ENCODE measurements around the gene STK32B.
A peak's percentile ranks its signal among the peaks of the same experiment; 100 is the strongest.
"Not testable (repeated sequence)": the region's sequence is repeated elsewhere in the genome, so short reads cannot be mapped to it uniquely, and the experiment has no call there.

Gene STK32B

DNA sequence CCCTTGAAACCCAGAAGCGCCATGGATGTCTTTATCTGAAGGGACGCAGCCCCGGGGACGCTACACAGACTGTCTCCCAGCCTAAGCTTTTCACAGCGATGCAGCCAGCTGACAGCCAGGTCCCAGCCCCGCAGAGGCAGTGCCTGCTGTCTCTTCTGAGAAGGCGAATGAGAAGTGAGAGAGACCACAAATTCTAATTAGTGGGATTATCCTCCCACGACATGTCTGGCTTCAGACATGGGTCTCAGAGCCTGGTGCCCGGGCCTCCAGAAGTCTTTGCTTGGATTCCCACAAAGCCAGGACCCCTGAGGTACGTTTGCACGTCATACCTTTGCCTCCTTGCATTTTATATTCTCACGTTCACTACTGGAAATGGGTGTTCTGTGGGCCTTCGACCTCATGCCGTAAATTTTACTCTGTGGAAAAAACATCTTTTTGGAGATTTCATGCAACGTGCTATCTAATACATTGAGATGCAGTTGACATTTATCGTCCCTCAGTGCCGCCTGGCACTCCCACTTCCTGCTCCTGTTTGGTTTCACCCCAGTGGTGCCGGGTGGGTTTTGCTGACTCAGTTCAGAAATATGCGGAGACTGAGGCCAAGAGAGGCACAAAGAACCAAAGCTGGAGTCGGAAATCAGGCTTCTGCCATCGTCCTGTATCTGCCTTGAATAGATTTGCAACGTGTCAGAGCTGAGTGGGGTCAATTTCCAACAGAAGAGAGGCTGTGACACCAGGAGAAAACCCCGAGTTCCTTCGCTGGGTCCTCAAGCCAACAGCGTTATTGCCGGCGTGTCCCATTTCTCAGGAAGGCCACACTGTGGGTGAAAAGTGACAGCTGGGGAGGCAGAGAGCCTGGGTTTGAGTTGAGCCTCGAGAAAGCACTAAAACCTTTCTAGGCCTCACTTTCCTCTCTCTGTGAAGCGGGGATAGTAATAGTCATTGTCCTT is 114.4 kb downstream of the STK32B start:
- DNase-seq: peak; percentile 73

DNA sequence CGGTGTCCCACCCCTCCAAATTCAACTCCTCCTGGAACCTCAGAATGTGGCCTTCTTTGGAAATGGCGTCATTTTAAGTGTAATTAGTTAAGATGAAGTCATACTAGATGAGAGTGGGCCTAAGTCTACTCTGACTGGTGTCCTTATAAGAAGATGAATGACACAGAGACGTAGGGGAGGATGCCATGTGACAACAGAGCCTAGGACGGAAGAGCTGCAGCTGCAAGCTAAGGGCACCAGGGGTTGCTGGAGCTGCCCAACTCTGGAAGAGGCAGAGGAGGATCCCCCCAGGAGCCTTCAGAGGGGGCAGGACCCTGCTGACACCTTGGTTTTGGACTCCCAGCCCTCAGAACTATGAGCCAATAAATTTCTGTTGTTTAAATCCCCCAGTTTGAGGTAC is 115.1 kb downstream of the STK32B start:
- DNase-seq: no peak

DNA sequence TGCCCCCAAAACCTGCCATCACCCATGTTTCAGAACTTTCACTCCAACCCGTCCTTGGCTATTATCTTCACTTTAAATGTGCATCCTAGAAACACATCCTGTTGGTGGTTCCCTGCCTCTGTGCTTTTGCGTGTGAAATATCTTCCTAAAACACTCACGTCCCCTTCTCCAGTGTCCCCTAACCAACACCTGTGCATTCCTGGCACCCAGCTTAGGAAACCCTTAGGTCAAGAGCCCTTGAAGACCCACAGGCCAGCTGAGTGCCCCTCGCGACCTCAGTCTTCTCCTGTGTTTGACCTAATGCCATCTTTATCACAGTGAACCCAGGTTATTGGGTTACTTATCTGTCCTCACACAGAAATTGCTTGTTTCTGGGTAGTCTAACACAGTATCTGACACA is 117.6 kb downstream of the STK32B start:
- DNase-seq: no peak

DNA sequence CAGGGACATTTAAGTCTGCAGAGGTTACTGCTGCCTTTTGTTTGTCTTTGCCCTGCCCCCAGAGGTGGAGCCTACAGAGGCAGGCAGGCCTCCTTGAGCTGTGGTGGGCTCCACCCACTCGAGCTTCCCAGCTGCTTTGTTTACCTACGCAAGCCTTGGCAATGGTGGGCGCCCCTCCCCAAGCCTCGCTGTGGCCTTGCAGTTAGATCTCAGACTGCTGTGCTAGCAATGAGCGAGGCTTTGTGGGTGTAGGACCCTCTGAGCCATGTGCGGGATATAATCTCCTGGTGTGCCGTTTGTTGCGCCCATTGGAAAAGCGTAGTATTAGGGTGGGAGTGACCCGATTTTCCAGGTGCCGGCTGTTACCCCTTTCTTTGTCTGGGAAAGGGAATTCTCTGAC is 124.6 kb downstream of the STK32B start:
- DNase-seq: not testable (repeated sequence)

DNA sequence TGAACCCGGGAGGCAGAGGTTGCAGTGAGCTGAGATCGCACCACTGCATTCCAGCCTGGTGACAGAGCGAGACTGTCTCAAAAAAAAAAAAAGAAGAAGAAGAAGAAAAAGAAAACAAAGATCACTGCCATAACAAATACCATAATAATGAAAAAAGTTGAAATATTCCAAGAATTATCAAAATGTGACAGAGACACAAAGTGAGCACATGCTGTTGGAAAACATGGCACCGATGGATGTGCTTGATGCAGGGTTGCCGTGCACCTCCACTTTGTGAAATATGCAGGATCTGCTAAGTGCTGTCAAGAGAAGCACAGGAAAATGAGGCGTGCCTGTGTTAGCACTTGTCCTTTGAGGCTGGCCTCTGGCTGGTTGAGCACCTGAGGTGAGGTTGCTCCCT is 133.3 kb downstream of the STK32B start:
- DNase-seq: no peak

DNA sequence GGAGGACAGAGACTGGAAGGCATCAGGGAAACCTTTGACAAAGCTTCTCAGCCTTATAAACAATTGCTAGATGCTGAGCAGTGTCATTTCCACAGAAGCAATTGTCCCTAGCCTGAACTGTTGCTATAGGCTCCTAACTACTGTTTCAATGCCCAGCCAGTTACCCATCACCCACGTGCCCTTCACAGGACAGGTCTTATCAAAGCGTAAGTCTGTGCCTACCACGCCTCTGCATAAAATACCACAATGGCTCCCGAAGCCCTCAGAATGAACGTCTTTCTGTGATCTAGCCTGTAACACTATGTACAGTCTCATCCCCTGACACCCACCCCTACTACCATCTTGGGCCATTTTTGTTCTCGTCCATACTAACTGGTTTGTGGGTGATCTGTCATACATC is 134.3 kb downstream of the STK32B start:
- DNase-seq: no peak

DNA sequence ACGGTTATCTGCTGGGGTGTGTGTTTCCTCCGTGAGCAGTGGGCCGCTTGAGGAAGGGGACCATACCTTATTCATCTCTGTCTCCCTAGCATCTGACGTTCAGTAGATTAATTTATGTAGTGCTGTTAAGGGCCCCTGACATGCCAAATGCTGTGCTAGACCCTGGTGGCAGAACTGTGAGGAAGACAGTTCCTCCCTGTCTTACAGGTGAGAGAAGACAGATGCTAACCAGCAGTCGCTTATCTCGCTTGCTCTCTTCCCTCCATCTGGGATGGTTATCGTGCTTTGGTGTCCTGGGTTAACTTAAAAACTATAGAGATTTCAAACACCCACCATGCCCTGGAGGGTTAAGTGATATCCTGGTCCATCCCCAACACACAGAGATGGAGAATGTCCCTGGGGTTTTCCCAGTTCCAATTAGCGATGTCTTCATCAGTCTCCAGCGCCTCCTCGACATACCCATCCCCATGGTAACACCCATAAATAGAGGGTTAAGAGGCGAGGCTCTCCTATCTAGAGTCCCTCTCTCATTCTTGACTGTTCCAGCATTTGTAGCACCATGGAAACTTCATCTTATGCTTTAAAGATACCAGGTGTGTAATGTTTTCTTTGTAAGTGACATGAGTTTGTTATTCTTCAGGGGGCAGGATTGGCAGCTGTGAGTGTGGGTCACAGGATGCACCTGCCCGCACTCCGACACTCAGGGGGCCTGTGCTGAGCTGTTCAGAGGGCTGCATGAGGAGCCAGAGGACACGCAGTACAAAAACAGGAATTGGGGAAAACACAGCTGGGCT is 135.2 kb downstream of the STK32B start:
- no peak for DNase-seq

DNA sequence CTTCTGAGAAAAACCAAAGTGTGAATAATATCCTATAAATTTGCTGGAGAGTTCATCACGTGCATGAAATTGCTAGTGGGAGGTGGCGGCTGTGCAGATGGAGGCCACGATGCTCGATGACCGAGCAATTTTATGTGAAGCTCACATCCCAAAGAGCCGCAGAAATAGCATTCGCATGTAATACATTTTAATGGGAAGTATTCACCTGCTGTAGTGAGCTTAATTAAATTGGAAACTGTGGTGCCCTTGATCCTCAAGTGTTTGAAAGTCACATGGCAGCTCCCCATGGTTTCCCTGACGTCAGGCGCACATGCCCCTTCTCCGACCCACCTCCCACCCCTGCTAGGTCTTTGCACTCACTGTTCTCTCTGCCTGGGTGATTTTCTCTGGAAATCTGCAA is 136.8 kb downstream of the STK32B start:
- no peak for DNase-seq

DNA sequence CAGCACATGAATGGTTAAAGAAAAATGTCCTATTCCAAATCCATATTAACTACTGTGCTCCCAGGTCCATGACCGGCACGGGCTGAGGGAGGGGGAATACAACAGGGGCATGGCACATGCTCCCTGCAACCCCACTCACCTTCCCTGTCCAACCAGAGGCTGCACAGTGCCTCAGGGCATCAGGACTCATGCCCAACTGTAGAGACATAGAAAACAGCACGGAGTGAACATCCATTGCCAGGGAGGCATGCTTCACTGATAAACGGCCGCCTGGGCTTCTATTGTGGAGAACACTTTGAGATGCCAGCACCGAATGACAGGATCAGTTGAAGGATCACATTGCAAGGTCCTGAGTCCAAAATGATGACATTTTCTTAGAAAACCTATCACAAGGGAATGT is 140.6 kb downstream of the STK32B start:
- DNase-seq: no peak

DNA sequence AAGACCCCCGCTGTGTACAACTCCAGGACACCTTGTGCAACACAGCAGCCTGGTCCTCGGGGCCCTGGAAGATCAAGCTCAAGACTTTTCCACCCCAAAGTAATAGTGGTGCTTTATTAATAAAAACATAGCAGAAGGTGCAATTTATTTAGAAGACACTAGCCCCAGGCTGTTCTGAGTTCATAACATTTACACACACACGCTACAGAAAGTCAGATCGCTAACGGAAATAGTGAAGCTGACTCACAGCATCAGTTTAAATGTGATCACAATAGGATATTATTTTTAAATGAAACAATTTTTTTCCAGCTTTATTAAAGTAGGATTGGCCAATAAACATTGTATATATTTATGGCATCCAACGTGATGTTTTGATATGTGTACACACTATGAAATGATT is 141.0 kb downstream of the STK32B start:
- no peak for DNase-seq

DNA sequence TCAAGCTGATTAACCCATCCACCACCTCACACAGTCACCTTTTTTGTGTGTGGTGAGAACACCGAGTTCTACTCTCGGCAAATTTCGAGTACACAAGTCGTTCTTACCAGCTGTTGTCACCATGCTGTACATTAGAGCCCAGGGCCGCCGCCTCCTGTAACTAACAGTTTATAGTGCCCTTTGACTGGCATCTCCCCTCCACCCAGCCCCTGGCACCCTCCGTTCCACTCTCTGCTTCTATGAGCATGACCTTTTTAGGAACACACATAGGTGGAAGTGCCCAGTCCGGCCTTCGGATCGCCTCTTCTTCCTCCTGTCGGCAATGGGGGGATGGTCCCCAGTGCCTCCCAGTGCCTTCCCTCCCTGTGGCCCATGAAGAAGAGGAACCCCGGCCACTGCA is 141.4 kb downstream of the STK32B start:
- DNase-seq: no peak

DNA sequence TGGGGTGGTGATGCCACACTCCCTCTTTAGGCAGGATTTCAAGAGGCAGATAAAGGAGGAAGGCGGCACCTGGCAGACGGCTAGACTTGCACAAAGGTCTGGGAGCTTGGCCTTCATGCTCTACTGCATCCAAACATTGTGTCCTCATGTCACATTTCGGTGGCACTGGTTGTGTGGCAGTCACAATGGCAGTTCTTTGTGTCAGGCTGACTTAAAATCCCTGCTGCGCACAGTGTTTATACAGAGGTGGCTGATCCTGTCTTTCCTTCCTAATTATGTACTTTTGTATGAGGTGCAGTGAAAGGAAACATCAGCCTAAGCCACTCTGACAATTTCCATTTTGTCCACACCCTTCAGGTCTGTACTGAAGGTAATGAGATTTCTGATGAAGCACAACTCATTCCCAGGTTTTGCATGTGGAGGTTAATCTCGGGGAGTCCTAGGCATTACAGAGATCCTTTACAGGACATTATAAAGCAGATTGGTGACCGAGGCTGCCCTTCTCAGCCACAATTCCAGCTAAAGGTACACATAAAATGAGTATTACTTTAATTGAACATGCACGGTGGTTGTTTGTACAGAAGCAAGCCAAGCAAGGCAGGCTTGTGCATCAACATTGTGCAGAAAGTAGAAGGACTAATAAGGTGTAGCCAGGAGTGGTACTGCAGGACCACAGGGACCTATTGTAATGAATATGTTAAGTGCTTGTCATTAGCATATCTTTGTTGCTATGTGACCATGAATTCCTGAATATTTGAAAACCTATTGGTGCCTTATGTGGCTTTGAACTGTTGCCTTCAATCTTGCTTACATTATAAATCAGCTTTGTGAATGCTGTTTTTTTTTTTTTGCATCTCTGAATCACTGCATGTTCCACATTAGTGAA is 147.6 kb downstream of the STK32B start:
- no peak for DNase-seq

DNA sequence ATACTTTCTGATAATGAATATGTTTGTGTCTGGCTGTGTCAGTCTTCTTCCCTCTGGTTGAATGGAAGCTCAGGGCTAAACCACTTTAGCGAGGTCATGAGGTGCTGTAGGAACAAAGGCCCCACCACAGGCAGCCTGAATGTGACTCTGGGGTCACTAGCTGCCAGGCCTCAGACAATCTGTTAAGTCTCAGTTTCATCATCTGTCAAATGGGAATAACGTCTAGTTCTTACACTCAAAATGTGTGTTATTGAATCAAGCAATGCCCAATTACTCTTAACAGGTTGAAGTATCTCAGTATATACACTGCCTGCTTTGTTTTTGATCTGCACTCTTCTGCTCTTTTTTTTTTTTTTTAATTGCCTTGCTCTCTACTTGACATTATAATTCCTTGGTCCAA is 148.6 kb downstream of the STK32B start:
- no peak for DNase-seq

DNA sequence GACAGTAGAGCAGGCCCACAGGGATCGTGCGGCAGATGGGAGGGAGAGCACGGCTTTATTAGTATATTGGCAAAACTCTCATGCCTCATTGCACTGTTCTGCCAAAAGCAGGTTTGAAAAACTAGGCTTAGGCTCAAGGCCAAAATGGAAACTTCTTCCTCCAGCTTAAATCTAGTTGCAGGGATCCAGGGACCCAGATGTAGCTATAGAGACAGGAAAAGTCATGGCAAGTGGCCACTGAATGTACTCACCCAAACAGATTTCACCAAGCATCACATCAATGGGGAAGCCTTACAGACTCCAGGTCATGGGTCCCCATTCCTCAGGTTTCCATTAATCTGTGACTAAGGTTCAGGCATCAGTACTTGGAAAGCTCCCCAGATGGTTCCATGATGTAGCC is 149.2 kb downstream of the STK32B start:
- no peak for DNase-seq

DNA sequence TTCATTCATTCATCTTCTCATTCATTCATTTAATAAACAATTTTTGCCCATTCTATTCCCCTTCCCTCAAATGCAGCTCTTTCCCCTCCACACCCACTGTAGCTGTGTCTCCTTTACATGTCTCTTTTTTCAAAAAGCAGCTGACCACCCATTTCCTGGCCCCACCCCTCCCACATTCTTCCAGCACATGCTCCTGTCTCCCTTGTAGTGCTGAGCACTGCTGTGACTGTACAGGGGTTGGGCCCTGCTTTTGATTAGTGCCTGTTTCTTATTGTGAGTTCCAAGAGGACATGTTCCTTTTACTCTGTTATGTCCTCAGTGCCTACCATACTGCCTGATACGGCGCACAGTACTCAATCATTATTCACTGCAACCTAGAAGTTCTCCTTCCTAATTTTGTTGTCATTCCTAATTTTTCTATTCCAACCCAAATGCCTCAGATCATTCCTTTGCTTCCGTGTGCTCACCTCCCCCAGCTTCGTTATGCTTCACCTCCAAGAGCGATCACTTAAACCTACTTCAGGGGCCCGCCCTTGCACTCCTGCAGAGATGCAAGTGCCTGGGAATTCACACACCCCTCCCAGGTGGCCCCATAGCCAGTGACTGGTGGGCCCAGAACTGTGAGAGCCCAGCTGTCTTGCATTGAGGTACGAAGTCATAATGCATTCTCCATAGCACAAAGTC is 152.2 kb downstream of the STK32B start:
- DNase-seq: peak; percentile 26

DNA sequence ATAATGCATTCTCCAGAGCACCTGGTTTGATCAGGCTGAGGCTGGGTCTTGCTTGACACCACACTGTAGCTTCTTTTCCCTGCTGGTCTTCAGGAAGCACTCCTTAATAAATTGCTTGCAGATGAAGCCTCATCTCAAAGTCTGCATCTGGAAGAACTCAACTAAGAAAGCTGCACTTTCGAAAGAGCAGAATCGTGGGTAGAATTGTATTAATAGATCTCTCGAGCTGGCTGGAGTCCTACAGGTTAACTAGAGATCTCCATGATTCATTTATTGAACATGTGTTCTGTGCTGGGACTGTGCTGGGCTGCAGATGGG is 152.7 kb downstream of the STK32B start:
- peak; percentile 47 for DNase-seq

DNA sequence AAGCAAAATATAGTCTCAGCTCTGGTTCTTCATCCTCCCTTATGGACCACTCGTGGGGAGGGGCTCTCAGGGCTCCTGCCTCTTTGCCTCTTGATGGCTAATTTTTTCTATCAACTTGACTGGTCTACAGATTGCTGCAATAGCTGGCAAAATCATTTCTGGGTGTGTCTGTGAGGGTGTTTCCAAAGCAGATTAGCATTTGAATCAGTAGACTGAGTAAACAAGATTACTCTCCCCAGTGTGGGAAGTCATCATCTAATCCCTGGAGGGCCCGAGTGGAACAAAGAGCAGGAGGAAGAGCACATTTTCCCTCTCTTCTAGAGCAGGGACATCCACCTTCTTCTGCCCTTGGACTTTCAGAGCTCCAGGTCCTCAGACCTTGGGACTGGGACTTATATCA is 153.5 kb downstream of the STK32B start:
- DNase-seq: no peak

DNA sequence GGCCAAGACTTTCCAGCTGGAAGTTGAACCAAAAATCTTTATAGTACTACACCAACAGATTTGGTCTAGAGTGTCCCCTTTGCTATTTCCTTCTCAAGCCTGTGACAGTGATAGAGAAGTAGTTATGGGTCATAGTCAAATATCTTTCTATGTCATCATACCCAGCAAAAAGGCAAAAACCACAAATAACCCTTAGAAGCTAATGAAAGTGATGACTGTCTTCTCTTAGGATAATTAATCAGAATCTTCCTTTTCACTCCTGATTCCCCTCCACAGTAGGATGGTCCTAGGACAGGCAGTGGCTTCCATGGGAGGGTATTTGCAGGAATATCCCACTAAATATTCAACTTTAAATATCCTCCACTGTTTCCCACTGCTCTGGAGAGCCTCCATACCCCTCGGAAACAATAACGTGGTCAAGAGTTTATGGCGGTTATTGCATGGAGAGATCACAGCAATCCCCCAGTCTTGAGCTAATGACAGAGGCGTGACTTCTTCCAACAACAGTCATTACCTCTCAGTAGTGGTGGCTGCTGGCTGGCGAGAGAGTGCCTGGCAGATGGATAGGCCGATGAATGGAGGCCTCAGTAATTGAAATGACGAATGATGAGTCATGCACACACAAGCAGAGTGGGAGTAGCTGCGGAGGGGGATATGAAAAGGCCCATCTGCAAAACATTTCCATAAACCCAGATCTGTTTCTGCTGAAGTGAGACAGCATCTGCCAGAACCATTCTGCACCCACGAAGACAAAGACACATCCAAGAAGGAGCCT is 154.9 kb downstream of the STK32B start:
- DNase-seq: peak; percentile 88

DNA sequence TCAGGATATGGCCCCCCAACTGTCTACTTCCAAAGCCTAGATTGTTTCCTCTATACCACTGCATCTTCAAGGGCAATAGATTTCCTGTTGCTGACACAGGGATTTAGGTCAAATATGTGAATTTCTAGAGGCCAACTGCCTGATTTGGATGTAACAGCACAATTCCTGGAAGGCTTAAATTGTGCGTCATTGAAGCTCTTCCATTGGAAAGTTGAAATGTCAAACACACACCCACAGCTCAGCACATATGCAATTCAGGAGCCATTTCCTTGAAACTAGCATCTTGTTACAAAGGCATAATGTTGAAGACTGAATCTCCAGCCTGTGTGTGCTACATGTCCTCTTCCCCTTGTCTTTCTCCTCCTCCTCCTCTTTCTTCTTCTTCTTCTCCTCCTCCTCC is 158.6 kb downstream of the STK32B start:
- DNase-seq: peak; percentile 43

DNA sequence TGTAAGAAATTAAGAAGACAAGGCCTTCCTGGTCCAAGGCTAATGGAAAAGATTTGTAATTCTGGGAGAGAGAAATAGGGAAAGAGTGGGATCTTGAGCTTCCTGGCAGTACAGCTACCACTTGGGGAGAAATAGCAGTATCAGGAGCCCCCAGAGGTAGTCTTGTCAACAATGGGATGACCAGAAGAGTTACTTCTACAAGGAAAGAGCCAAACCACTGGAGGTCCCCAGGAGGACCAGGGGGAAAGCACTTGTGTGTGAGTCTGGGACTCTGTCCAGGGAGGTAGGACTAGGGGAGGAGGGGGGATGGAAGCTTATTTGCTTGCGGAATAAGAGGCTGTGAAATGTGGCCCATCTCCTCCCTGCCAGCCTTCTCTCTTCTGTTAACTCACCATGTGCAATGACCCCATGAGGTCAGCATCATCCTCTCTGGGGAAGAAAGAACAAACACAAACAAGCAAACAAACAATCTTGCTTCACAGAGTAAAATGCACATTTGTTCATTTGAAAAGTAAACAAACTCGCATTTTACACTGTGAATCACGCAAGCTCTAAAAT is 160.1 kb downstream of the STK32B start:
- DNase-seq: no peak

DNA sequence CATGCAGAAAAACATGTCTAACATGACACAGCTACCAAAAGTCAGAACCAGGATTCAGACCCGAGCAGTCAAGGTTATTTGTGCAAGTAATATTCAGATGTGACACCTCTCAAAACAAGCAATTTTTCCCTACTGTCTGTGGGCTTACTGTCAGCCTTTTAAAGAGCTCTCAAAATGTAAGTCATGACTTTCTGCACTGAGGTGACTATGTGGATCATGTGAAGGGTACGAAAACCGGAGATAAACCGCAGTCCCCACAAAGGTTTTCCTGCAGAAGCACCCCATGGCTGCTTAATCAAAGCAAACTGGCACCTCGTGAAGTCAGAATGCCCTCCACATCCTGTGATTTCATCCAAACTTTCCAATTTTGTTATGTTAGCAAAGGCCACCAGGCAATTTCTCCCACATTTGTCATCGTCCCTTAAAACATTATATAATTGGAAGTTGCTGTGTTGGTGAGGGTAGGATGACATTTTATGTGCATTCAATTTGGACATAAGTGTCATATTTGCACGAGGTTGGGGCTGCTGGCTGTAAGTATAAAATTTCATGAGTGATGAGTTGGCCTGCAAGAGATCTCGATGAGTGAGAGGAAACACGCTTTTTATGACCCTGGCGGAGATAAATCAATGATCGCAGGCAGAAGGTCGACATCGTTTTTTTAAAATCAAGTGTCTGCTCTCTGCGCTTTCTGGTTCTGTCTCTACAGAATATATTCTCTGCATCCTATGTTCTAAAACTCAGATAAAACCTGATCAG is 161.2 kb downstream of the STK32B start:
- DNase-seq: no peak

All from fibroblast of upper back skin (primary cell).